GM18505 (cell line): Measurements from ENCODE around the gene ZBTB12.

Source experiments
- ATAC-seq: cut with Tn5 transposase; IDR thresholded peaks from one replicate; pipeline ENCODE4 v1.9.1; 2021; ENCODE audit not compliant: unreplicated experiment
- POLR2A ChIP-seq: IDR thresholded peaks from 4 replicates; pipeline ENCODE4 v1.6.1; 2011; ENCODE audit warnings: borderline replicate concordance; ENCODE audit not compliant: insufficient read depth, insufficient read length; ENCODE audit errors: extremely low read depth

The ZBTB12 gene

DNA sequence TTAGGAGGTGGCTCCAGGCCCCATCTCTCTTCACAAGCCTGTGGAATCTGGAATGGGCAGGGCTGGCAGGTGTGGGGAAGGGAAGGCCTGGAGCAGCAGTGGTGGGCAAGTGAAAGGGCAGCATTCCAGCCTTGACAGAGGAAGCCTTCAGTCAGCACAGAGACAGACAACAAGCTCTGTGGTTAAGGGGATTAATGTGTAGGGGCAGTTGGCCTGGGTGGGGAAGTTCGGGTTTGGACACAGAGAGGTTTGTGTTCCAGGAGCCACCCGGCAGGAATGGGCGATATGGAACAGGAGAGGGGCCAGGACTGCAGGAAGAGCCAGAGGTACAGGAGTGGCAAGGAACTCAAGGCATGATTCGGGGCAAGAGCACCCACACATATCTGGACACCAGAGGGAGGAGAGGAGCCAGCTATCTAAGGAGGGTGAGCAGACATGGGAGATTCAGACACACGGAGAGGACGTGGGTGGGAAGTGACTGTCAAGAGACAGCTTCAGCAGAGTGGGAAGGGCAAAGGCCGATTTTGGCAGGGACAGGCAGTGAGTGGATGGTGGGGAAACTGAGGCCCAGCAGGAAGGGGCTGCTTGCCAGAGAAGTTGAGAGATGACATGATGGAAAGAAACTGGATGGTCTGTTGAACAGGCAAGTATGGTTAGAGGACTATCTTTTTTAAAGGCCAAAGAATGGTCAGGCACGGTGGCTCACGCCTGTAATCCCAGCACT, 20.6 kb downstream of the ZBTB12 start:
- no peak for ATAC-seq
- no peak for TF ChIP-seq POLR2A

DNA sequence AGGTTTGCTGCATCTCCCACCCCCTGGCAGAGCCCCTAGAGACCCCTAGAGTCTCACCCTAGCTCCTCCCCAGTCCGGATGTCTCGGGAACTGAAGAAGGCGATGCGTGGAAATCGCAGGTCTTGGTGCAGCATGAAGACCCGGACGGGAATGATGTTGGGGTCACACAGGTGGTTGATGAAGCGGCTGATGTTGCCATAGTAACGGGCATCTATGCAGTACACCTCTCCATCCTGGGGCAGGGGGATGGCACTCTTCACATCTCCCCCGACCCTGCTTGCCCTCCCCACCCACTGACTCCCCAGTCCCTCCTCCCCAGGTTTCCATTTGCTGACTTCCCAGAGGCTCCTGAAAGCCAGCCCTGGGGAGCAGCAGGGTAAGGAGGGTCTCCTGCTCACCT, 21.3 kb downstream of the ZBTB12 start:
- no peak for TF ChIP-seq POLR2A
- no peak for ATAC-seq

DNA sequence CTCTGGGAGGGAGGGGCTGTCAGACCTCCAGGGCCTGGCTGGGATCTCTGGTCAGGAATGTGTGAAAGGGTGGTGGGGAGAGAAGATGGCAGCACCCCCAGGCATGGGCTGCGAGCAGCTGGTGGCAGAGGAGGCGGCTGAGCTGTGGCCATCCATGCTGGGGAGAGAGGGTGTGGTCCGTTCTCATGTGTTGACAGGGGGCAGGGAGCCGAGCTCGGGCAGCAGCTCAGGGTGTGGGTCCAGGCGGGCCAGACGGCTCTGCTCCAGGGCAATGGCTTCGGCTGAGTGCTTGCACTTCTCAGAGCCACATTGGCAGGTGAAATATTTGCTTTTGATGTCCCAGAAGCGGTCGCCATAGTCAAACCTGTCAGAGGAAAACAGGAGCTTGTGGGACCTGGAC, 22.0 kb downstream of the ZBTB12 start:
- ATAC-seq, result no peak
- TF ChIP-seq POLR2A, result no peak

DNA sequence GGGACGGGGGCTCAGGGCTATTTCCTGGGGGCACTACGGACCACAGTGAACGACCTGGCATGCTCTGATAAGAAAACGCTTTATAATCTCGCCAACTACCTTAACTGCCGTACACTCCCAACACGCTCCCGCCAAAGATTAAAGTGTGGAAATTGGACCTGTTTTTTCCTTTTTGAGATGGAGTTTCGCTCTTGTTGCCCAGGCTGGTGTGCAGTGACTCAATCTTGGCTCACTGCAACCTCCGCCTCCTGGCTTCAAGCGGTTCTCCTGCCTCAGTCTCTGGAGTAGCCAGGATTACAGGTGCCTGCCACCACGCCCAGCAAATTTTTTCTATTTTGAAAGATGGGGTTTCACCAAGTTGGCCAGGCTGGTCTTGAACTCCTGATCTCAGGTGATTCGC, 22.7 kb downstream of the ZBTB12 start:
- no peak for ATAC-seq

DNA sequence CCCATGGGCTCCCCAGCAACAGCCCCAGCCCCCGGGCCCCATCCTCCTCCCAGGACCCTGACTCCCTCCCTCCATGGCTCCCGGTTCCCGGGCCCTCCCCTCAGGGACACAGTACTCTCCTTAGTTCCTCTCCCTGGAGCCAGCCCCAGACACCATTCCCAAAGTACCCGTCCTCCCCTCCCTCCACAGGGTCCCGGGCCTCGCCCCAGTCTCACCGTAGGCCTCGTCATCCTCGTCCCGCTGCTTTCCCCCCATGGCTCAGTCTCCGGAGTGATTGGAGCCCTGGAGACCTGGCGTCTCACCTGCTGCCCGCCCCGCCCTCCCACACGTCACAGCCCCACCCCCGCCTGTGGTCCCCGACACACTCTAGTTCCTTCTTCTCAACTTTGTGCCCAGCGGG, 23.2 kb downstream of the ZBTB12 start, which contains the start of gene SLC44A4:
Gene SLC44A4 (minus strand): TSS at position 272 of the 400 bp plus-strand sequence. CDS start 17 bp downstream, at position 255.
- ATAC-seq, result no peak
- no peak for TF ChIP-seq POLR2A

More for the DNA sequence above, 22.7 kb downstream of the ZBTB12 start:
- no peak for TF ChIP-seq POLR2A

DNA sequence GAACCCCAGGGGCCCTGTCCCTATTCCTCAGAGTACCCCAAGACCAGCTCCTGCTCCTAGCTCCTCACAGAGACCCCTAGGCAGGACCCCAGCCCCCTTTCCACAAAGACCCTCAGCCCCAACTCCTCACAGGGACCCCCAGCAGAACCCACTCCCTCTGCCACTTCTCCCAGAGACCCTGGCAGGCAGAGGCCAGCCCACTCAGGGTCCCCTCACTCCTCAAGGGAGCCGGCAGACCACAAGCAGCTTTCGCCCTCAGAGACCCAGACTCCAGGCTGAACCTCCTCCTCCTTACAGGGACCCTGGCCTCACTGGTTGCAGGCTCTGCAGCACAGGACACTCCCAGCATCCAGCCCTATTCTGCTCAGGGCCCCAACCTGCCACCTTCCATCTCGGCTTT, 23.7 kb downstream of the ZBTB12 start:
- no peak for TF ChIP-seq POLR2A

DNA sequence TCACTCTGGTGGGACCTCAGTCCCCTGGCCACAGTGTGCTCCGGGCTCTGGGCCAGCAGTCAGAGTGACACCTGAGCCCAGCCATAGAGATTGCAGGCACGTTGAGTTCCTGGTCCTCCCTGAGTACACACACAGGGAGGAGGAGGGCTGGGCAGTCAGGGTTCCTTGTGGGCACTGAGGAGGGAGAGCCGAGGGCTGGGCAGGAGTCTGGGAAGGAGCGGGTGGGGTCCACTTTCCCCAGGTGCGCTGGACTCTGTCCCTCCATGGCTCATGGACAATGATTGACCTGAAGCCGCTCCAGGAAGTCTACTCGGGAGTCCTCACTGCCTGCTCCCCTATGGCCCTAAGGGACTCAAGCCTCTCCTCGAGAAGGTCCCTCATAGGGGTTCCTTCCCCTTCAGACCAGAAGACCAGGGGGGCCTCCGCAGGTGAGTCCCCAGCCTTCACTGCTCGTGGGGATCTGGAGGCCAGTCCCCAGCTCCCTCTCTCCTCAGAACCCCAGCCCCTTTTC, 24.2 kb downstream of the ZBTB12 start:
- no peak for ATAC-seq

More for the DNA sequence above, 23.7 kb downstream of the ZBTB12 start:
- ATAC-seq, result no peak

DNA sequence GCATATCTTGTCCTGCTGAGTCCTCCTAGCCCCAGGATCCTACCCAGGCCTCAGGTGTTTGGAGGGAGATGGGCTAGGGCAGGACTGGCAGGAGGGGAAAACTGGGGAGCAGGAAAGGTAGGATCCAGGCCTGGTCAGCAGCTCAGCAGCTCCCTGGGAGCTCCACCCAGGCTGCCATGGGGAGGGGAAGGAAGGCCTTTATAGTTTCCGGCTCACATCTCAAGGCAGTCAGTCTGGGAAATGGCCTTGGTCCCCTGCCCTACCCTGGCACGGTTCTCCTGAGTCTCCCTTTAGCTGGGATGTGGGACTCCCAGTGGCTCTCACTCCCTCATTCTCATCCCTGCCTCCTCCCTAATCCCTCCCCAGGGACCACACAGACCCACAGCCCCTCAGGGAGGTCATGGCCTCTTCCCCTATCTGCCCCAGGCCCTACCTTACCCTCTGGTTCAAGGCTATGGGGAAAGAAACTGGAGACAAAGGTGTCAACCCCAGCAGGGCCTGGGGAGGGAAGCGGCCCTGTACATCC, 24.7 kb downstream of the ZBTB12 start:
- no peak for ATAC-seq
- no peak for TF ChIP-seq POLR2A

More for the DNA sequence above, 24.2 kb downstream of the ZBTB12 start:
- no peak for TF ChIP-seq POLR2A

DNA sequence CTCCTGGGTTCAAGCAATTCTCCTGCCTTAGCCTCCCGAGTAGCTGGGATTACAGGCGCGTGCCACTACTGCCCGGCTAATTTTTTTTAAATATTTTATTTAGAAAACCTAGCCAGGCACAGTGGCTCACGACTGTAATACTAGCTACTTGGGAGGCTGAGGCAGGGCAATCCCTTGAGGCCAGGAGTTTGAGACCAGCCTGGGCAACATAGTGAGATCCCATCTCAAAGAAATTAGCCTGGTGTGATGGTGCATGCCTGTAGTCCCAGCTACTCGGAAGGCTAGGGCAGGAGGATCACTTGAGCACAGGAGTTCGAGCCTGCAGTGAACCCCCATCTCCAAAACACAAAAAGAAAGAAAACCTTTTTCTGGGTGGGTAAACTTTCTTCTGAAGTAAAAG, 25.5 kb downstream of the ZBTB12 start:
- no peak for ATAC-seq
- TF ChIP-seq POLR2A, result no peak

DNA sequence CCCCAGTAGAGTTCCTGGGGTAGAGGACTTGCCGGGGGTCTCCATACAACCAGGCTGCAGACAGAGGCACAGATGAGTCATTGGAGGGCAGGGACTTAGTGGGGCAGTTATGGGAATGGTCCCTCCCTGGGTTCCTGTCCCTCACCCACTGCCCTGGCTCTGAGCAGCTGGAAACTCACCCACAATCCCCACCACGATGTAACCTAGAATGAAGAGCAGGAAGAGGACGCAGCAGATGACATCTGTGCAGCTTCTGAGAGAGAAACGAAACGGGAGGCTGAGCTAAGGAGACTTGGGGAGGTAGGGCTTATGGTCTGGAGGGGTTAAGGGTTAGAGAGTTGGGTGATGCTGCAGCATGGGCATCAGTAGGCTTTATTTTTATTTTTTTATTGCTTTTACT, 26.0 kb downstream of the ZBTB12 start:
- TF ChIP-seq POLR2A, result no peak
- ATAC-seq, result no peak

DNA sequence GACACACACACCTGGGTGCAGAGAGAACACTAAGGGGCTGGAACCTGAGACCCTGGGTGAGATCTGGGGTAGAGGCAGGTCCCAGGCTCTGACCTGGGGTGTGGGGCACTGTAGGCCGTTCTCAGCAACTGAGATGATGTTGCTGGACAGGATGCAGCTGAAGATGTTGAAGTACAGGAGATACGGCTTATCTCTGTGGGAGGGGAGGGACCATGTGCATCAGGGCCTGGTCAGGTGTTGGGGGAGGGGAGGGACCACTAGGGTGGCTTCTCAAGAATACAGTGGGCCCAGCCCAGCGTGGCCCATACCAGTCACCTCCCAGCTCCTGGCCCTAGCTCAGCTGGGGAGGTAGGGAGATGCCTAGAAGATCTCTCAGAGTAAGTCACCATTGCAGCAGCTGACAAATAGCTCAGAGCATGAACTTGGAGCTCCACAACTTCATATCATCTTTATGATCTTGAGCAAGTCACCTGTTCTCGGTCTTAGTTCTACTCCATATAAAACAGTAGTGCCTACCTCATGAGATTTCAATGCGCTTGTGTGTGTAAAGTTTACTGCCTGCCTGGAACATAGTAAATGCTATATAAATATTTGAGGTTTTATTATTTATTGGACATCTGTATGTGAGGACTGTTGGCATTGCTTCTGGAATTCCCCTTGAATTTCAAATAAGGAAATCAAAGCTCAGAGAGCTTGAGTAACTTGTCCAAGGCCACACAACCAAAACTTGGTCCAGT, 26.9 kb downstream of the ZBTB12 start:
- ATAC-seq, result no peak

DNA sequence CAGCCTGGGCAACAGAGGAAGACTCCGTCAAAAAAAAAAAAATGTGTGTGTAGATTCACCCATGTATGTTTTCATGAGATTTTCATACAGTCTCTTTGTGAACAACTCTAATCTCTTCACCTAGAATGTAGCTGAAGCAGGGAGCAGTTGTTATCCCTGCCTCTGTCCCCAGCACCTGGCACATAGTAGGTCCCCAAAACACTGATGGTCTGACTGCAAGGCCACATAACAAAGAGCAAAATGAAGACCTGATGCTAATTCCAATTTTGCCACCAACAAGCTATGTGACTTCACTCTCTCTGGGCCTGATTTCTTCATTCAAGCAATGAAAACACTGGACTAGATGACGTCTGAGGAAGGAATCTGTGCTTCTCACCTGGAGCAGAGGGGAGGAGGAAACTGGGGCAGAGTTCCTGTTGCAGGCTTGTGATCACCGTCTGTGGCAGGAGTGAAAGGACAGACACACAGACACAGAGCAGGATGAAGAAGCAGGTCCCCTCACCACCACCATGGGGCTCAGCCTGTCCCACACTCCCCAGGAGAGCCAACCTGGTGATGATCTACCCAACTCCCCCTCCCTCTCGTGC, 27.7 kb downstream of the ZBTB12 start:
- TF ChIP-seq POLR2A, result no peak
- no peak for ATAC-seq

More for the DNA sequence above, 26.9 kb downstream of the ZBTB12 start:
- TF ChIP-seq POLR2A, result no peak

DNA sequence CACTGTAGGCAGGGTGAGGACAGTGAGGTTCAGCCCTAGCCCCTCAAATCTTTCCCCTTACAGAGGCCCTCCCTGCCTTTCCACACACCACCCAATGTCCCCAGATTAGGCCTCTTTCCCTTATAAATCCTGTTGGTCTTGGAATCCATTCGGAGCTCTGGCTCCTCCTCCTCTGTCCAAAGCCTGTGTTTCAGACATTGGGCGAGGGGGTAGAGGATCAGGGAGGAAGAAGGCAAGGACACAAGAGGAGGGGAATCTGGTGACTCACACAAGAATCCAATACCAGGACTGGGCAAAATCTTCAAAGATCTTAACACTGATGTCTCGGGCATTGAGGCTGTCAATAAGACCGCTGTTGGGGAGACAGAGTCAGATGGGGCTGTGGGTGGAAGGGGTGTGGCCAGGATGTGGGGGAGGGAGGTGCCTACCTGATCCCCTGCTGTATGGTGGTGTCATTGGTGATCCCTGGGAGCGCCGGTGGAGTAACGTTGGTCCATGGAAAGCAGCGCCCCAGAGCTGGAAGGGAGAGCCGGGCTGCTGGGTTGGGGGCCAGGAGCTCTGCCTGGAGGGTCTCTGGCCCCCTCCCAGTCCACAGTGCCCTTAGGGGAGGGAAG, 30.7 kb downstream of the ZBTB12 start:
- no peak for ATAC-seq
- TF ChIP-seq POLR2A, result no peak
